H1 (cell line): ENCODE data around the gene ATG2B. TPM values are rescaled to one million over a fixed set of nuclear protein-coding genes. Genes with fewer than 3 reads are reported as not detected.

Experiments used
- CTCF ChIA-PET: fragments of 300-600 bp; sonication (Branson Sonifier 250); formaldehyde crosslinking; loops from one replicate; lab custom pipeline; 2021; ENCODE audit not compliant: partially characterized antibody; lab: Charles Lee
- POLR2A ChIA-PET: fragments of 300-600 bp; sonication (Branson Sonifier 250); formaldehyde crosslinking; loops from one replicate; lab custom pipeline; 2021; ENCODE audit warnings: inconsistent platforms; ENCODE audit not compliant: partially characterized antibody; lab: Charles Lee
- DNase-seq, 2 experiments: peaks; one replicate each; pipeline versions ENCODE4 v3.0.0 to v3.0.0-alpha.2; 2010 to 2022; ENCODE audit warnings: low spot score in 2 of 2, low read depth in 1 of 2, mixed read lengths in 1 of 2
- FAIRE-seq: peaks from 2 replicates; lab custom pipeline; 2011; peaks lifted over from hg19 to GRCh38; lab: Jason Lieb, UNC
- H2AFZ ChIP-seq: 2 replicates; pipeline ENCODE4 v1.8.1; 2012; ENCODE audit warnings: low read length, inconsistent platforms
- H2AK5ac ChIP-seq: 2 replicates; pipeline ENCODE4 v1.6.1; 2013; ENCODE audit warnings: low read depth, low read length
- H2BK120ac ChIP-seq: replicated peaks from 2 replicates; pipeline ENCODE3; 2013; ENCODE audit warnings: low read depth, low read length, inconsistent platforms
- H2BK12ac ChIP-seq: 2 replicates; pipeline ENCODE4 v1.6.1; 2013; ENCODE audit warnings: low read depth, low read length
- H2BK15ac ChIP-seq: 2 replicates; pipeline ENCODE4 v1.6.1; 2013; ENCODE audit warnings: low read length
- H2BK20ac ChIP-seq: 2 replicates; pipeline ENCODE4 v1.6.1; 2013; ENCODE audit warnings: low read length
- H2BK5ac ChIP-seq: 2 replicates; pipeline ENCODE4 v1.6.1; 2013; ENCODE audit warnings: low read depth, low read length
- H3K14ac ChIP-seq: 2 replicates; pipeline ENCODE4 v1.6.1; 2013; ENCODE audit warnings: inconsistent platforms; ENCODE audit not compliant: insufficient read length
- H3K18ac ChIP-seq: 2 replicates; pipeline ENCODE4 v1.6.1; 2013; ENCODE audit warnings: low read length; ENCODE audit errors: extremely low read depth
- H3K23ac ChIP-seq: 2 replicates; pipeline ENCODE4 v1.6.1; 2013; ENCODE audit warnings: inconsistent platforms; ENCODE audit not compliant: insufficient read length
- H3K23me2 ChIP-seq: 2 replicates; pipeline ENCODE4 v1.6.1; 2013; ENCODE audit warnings: low read depth, low read length
- H3K27ac ChIP-seq: 2 replicates; pipeline ENCODE4 v1.6.1; 2011; ENCODE audit warnings: low read depth, low read length, inconsistent platforms
- H3K27me3 ChIP-seq, 4 experiments: replicated peaks in 1 of 4; 1 replicate in 1 of 4; 2 replicates in 3 of 4; pipeline versions ENCODE4 v1.6.1 to v1.8.1; 2011 to 2013; ENCODE audit warnings: low read length in 3 of 4, mild to moderate bottlenecking in 3 of 4, inconsistent platforms in 2 of 4, mixed read lengths in 2 of 4, moderate library complexity in 1 of 4; ENCODE audit not compliant: control insufficient read depth in 3 of 4, insufficient read depth in 3 of 4; ENCODE audit errors: extremely low read depth in 1 of 4
- H3K36me3 ChIP-seq, 4 experiments: 2 replicates each; pipeline versions ENCODE4 v1.6.1 to v1.8.1; 2011 to 2013; ENCODE audit warnings: mild to moderate bottlenecking in 4 of 4, low read length in 3 of 4, moderate library complexity in 2 of 4, control low read depth in 1 of 4, inconsistent platforms in 1 of 4; ENCODE audit not compliant: insufficient read depth in 4 of 4, control insufficient read depth in 2 of 4
- H3K4ac ChIP-seq: replicated peaks from 2 replicates; pipeline ENCODE3; 2013; ENCODE audit warnings: low read length, low read depth, mixed read lengths, inconsistent platforms; ENCODE audit not compliant: insufficient read length
- H3K4me1 ChIP-seq, 4 experiments: replicated peaks in 1 of 4; 1 replicate in 1 of 4; 2 replicates in 3 of 4; pipeline versions ENCODE4 v1.6.1 to v1.8.1; 2011 to 2013; ENCODE audit warnings: low read length in 3 of 4, inconsistent platforms in 2 of 4, mixed read lengths in 1 of 4; ENCODE audit not compliant: insufficient read depth in 4 of 4, control insufficient read depth in 3 of 4
- H3K4me2 ChIP-seq, 2 experiments: 2 replicates each; pipeline versions ENCODE4 v1.6.1 to v1.8.1; 2011 to 2013; ENCODE audit warnings: low read depth in 2 of 2, low read length in 2 of 2, control low read depth in 1 of 2, inconsistent platforms in 1 of 2, mild to moderate bottlenecking in 1 of 2; ENCODE audit not compliant: insufficient read depth in 1 of 2
- H3K4me3 ChIP-seq, 4 experiments: fragments of 200-600, 300-600 bp in 1 of 4; sonication (generic), shearing (Covaris generic), sonication (Bioruptor Twin) in 1 of 4; 2 replicates each; pipeline versions ENCODE4 v1.5.1 to v1.8.1; 2011 to 2016; ENCODE audit warnings: low read length in 4 of 4, low read depth in 3 of 4, control low read depth in 2 of 4, inconsistent platforms in 2 of 4, mild to moderate bottlenecking in 2 of 4, mixed read lengths in 1 of 4, moderate library complexity in 1 of 4; ENCODE audit not compliant: insufficient read depth in 2 of 4; ENCODE audit errors: extremely low read depth in 1 of 4
- H3K56ac ChIP-seq: replicated peaks from 2 replicates; pipeline ENCODE3; 2013; ENCODE audit warnings: low read depth, mild to moderate bottlenecking, mixed read lengths, low read length, inconsistent platforms; ENCODE audit not compliant: insufficient read length
- H3K79me1 ChIP-seq: 2 replicates; pipeline ENCODE4 v1.6.1; 2013; ENCODE audit warnings: low read depth, low read length, control low read depth
- H3K79me2 ChIP-seq, 2 experiments: 2 replicates each; pipeline versions ENCODE4 v1.6.1 to v1.8.1; 2012 to 2013; ENCODE audit warnings: low read length in 2 of 2, mild to moderate bottlenecking in 2 of 2, inconsistent platforms in 1 of 2; ENCODE audit not compliant: insufficient read depth in 2 of 2, control insufficient read depth in 1 of 2
- H3K9ac ChIP-seq, 4 experiments: replicated peaks in 1 of 4; 1 replicate in 1 of 4; 2 replicates in 3 of 4; pipeline versions ENCODE4 v1.6.1 to v1.8.1; 2011 to 2013; ENCODE audit warnings: low read depth in 3 of 4, low read length in 3 of 4, control low read depth in 2 of 4, mild to moderate bottlenecking in 2 of 4, moderate library complexity in 2 of 4, inconsistent platforms in 1 of 4; ENCODE audit errors: extremely low read depth in 1 of 4
- H3K9me3 ChIP-seq, 2 experiments: 2 replicates each; pipeline versions ENCODE4 v1.6.1 to v1.8.1; 2012 to 2013; ENCODE audit warnings: mild to moderate bottlenecking in 2 of 2, moderate library complexity in 2 of 2, control low read depth in 1 of 2, inconsistent platforms in 1 of 2, low read depth in 1 of 2, low read length in 1 of 2, mixed read lengths in 1 of 2; ENCODE audit not compliant: insufficient read depth in 2 of 2
- H4K20me1 ChIP-seq, 2 experiments: replicated peaks in 1 of 2; 2 replicates each; pipeline versions ENCODE3 to v1.8.1; 2011 to 2013; ENCODE audit warnings: inconsistent platforms in 2 of 2, low read length in 2 of 2, mild to moderate bottlenecking in 1 of 2; ENCODE audit not compliant: insufficient read depth in 2 of 2, control insufficient read depth in 1 of 2
- H4K5ac ChIP-seq: 2 replicates; pipeline ENCODE4 v1.6.1; 2013; ENCODE audit warnings: low read length, low read depth, mixed read lengths, inconsistent platforms; ENCODE audit not compliant: insufficient read length
- H4K8ac ChIP-seq: 2 replicates; pipeline ENCODE4 v1.8.0; 2013; ENCODE audit warnings: mild to moderate bottlenecking, moderate library complexity, low read length, inconsistent platforms; ENCODE audit not compliant: insufficient read depth; ENCODE audit errors: extremely low read depth
- H4K91ac ChIP-seq: replicated peaks from 2 replicates; pipeline ENCODE3; 2013; ENCODE audit warnings: low read length, mixed read lengths, inconsistent platforms; ENCODE audit not compliant: insufficient read length
- CEBPB ChIP-seq: IDR thresholded peaks from 2 replicates; pipeline ENCODE4 v1.6.1; 2012; ENCODE audit warnings: low read depth, low read length
- CREB1 ChIP-seq: IDR thresholded peaks from 2 replicates; pipeline ENCODE4 v1.6.1; 2012; ENCODE audit warnings: inconsistent platforms
- EZH2 ChIP-seq: fragments of 200-600 bp; sonication (generic); IDR thresholded peaks from 2 replicates; pipeline ENCODE4 v1.7.1; 2012; ENCODE audit warnings: low read depth, mild to moderate bottlenecking, moderate library complexity, low read length, inconsistent platforms; ENCODE audit not compliant: severe bottlenecking
- FOSL1 ChIP-seq: IDR thresholded peaks from 2 replicates; pipeline ENCODE4 v1.6.1; 2011; ENCODE audit warnings: mild to moderate bottlenecking, low read depth, low read length, moderate library complexity; ENCODE audit not compliant: insufficient read depth
- JUND ChIP-seq: IDR thresholded peaks from 2 replicates; pipeline ENCODE4 v1.6.1; 2011; ENCODE audit warnings: mild to moderate bottlenecking, improper control_type of control experiment, low read length
- KDM4A ChIP-seq: IDR thresholded peaks from one replicate; pipeline ENCODE4 v1.7.1; 2012; ENCODE audit warnings: low read depth, mild to moderate bottlenecking, moderate library complexity, low read length, inconsistent platforms; ENCODE audit not compliant: severe bottlenecking
- NANOG ChIP-seq: IDR thresholded peaks from 2 replicates; pipeline ENCODE4 v1.6.1; 2011; ENCODE audit warnings: low read length, low read depth, mild to moderate bottlenecking, inconsistent platforms; ENCODE audit not compliant: insufficient read depth, poor library complexity, severe bottlenecking
- POLR2A ChIP-seq, 2 experiments: IDR thresholded peaks; 1 replicate in 1 of 2; 2 replicates in 1 of 2; pipeline ENCODE4 v1.6.1; 2011; ENCODE audit warnings: low read depth in 2 of 2, low read length in 2 of 2, mild to moderate bottlenecking in 2 of 2; ENCODE audit errors: control extremely low read depth in 1 of 2
- RFX5 ChIP-seq: IDR thresholded peaks from 2 replicates; pipeline ENCODE4 v1.6.1; 2011; ENCODE audit warnings: low read depth, low read length, improper control_type of control experiment, borderline replicate concordance
- SIN3A ChIP-seq, 2 experiments: IDR thresholded peaks in 1 of 2; conservative IDR thresholded peaks in 1 of 2; 2 replicates each; pipeline ENCODE4 v1.6.1; 2011 to 2012; ENCODE audit warnings: low read length in 2 of 2, improper control_type of control experiment in 1 of 2, low read depth in 1 of 2, mild to moderate bottlenecking in 1 of 2
- SIX5 ChIP-seq: IDR thresholded peaks from 2 replicates; pipeline ENCODE4 v1.6.1; 2011; ENCODE audit warnings: mild to moderate bottlenecking, low read depth, low read length
- ZNF274 ChIP-seq: IDR thresholded peaks from 2 replicates; pipeline ENCODE4 v1.7.0; 2012; ENCODE audit warnings: low read length, borderline replicate concordance; ENCODE audit errors: extremely low read depth
- WGBS, 2 experiments: shearing (Covaris generic) in 1 of 2; methylation state at CpG; one replicate each; pipeline versions ENCODE4 v1.1.6 to v1.1.7; 2013 to 2015; ENCODE audit warnings: low lambda C conversion rate in 2 of 2, mixed read lengths in 2 of 2, inconsistent platforms in 1 of 2, low coverage in 1 of 2, missing lambda C conversion rate in 1 of 2; ENCODE audit not compliant: insufficient replicate concordance in 2 of 2, insufficient coverage in 1 of 2, insufficient read length in 1 of 2; ENCODE audit errors: extremely low coverage in 1 of 2, missing lambda C conversion rate in 1 of 2; 5-methylcytosine and 5-hydroxymethylcytosine counted together
- polyA plus RNA-seq, 7 experiments: library from polyadenylated mRNA; depleted of rRNA in 3 of 7; stranded (reverse) in 5 of 7; unstranded in 2 of 7; fragments of >200 nt in 5 of 7; fragments of 200-250 nt in 2 of 7; gene quantifications; 1 replicate in 5 of 7; 2 replicates in 1 of 7; 4 replicates in 1 of 7; pipeline versions ENCODE4 v1.2.1 to v1.2.3, GENCODE V29; 2011 to 2013; ENCODE audit warnings: missing spikeins in 2 of 7, mixed read lengths in 2 of 7
- total RNA-seq: library from RNA; stranded (reverse); fragmentation: NEBNext Ultra II Directional; extraction: Animal tissue kit (Norgen Biotek cat#: 25700); gene quantifications from 2 replicates; pipeline ENCODE4 v1.2.1, GENCODE V29; 2021
- TF ChIP-seq, protein P1 (sequence below): IDR thresholded peaks from 2 replicates; pipeline ENCODE4 v1.6.1; 2012; ENCODE audit warnings: inconsistent platforms

ATG2B gene
- total and polyA plus RNA-seq, 2 of the 8 experiments (the other 6 are each of a cell fraction or from before 2014, with no cell fraction given) = 4.6 to 14.4 TPM

DNA sequence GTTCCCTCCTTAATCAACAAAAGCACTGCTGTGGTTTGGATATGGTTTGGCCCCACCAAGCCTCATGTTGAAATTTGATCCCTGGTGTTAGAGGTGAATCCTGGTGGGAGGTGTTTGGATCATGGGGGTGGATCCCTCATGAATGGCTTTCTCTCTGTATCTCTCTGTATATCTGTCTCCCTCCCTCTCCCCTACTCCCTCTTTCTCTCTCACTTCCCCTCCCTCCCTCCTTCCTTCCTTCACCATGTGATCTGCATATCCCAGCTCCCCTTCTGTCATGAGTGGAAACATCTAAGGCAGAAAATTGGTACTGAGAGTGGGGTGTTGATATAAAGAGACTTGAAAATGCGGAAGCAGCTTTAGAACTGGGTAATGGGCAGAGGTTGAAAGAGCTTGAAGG, 5.4 kb upstream of the ATG2B start:
- Histone ChIP-seq H2AK5ac (no peak overlapping the region), H3K56ac (no peak overlapping the region), H2AFZ (no peak overlapping the region), H3K36me3 (peaks cover 0 to 3% (median 2%) of the 10 kb centered on the region in 4 experiments; a peak in 2 of 8 replicates), H4K20me1 (peaks cover 0 to 12% of the 10 kb centered on the region in 2 experiments), H3K4me1 (peaks cover 0 to 2% (median 1%) of the 10 kb centered on the region in 4 experiments; a peak in 2 of 7 replicates), H4K5ac (no peak overlapping the region), H3K4me2 (no peak overlapping the region), H2BK120ac (no peak overlapping the region), H3K79me2 (peaks cover 2 to 86% of the 10 kb centered on the region in 2 experiments), H2BK5ac (no peak overlapping the region), H3K9me3 (peaks cover 0 to 8% of the 10 kb centered on the region in 2 experiments; a peak in 2 of 4 replicates), H4K8ac (no peak overlapping the region), H3K79me1 (peaks cover 10% of the 10 kb centered on the region), H3K27me3 (no peaks in the 10 kb centered on the region), H3K23me2 (peaks cover 7% of the 10 kb centered on the region), H2BK20ac (no peak overlapping the region), H3K23ac (no peak overlapping the region), H2BK12ac (no peak overlapping the region), H2BK15ac (no peak overlapping the region), H4K91ac (no peak overlapping the region), H3K27ac (no peak overlapping the region), H3K4ac (no peak overlapping the region), H3K9ac (no peak overlapping the region), H3K18ac (no peak overlapping the region), H3K4me3 (no peak overlapping the region), H3K14ac (no peak overlapping the region)
- POLR2A ChIA-PET = interaction anchor here (1.1 to 1.2 kb wide), 2 partner anchors 10 to 133 kb away, joined by 3 to 4 read pairs; no protein-coding TSS in a partner anchor
- TF ChIP-seq, protein P1, sequence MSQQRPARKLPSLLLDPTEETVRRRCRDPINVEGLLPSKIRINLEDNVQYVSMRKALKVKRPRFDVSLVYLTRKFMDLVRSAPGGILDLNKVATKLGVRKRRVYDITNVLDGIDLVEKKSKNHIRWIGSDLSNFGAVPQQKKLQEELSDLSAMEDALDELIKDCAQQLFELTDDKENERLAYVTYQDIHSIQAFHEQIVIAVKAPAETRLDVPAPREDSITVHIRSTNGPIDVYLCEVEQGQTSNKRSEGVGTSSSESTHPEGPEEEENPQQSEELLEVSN = no peak
- TF ChIP-seq ZNF274 (no peak), SIX5 (no peak), FOSL1 (no peak), CREB1 (no peak), POLR2A (IDR thresholded peaks at IDR 0.05; ENCODE audit: control extremely low read depth in 1 of 2, low read depth in 2 of 2, low read length in 2 of 2) (no peak), EZH2 (no peak), NANOG (no peak), JUND (no peak), KDM4A (no peak), SIN3A (conservative IDR thresholded peaks at IDR 0.05 in 1 of 2, IDR thresholded peaks at IDR 0.05 in 1 of 2; ENCODE audit: low read depth in 1 of 2, low read length in 2 of 2) (no peak), CEBPB (no peak), RFX5 (no peak)
- CTCF ChIA-PET = interaction anchor here (1.2 kb wide), 1 partner anchor 140 kb away, joined by 3 read pairs; no protein-coding TSS in a partner anchor
- 93% methylated on average over 1 of the region's 1 CpG; no CpG with 5 or more reads in 1 of the 2 experiments for WGBS, 2 experiments
- DNase-seq = no peak
- no peak for FAIRE-seq
